Central memory CD8-positive, alpha-beta T cell (primary cell): Measurements from ENCODE around the gene NFKBIE.
"Not testable (repeated sequence)": the region's sequence is repeated elsewhere in the genome, so short reads cannot be mapped to it uniquely, and the experiment has no call there.

ENCODE experiments used
- ATAC-seq: fragments of 150-1000 bp; cut with Tn5 transposase; replicated peaks from 2 replicates; pipeline ENCODE4 v1.10.0; 2022; ENCODE audit warnings: mild to moderate bottlenecking, moderate FRiP score, moderate number of reproducible peaks; ENCODE audit not compliant: poor library complexity, severe bottlenecking; ENCODE audit errors: extremely low read depth
- DNase-seq, 2 donors: peaks; one replicate each; pipeline ENCODE4 v3.0.0; 2021; ENCODE audit warnings: low spot score in 2 of 2
- H3K27ac Mint-ChIP-seq: one replicate; pipeline ENCODE4 v1.8.0; 2022; ENCODE audit warnings: low read depth, mild to moderate bottlenecking, moderate library complexity, mixed read lengths
- H3K27me3 Mint-ChIP-seq: one replicate; pipeline ENCODE4 v1.8.0; 2022; ENCODE audit warnings: mixed read lengths
- H3K36me3 Mint-ChIP-seq: one replicate; pipeline ENCODE4 v1.8.0; 2022; ENCODE audit warnings: mild to moderate bottlenecking, moderate library complexity, mixed read lengths; ENCODE audit not compliant: insufficient read depth
- H3K4me1 Mint-ChIP-seq: one replicate; pipeline ENCODE4 v1.8.0; 2022; ENCODE audit warnings: mixed read lengths
- H3K4me3 Mint-ChIP-seq: one replicate; pipeline ENCODE4 v1.8.0; 2022; ENCODE audit warnings: mild to moderate bottlenecking, moderate library complexity, mixed read lengths
- H3K9me3 Mint-ChIP-seq: one replicate; pipeline ENCODE4 v1.8.0; 2022; ENCODE audit warnings: mixed read lengths

NFKBIE gene

DNA sequence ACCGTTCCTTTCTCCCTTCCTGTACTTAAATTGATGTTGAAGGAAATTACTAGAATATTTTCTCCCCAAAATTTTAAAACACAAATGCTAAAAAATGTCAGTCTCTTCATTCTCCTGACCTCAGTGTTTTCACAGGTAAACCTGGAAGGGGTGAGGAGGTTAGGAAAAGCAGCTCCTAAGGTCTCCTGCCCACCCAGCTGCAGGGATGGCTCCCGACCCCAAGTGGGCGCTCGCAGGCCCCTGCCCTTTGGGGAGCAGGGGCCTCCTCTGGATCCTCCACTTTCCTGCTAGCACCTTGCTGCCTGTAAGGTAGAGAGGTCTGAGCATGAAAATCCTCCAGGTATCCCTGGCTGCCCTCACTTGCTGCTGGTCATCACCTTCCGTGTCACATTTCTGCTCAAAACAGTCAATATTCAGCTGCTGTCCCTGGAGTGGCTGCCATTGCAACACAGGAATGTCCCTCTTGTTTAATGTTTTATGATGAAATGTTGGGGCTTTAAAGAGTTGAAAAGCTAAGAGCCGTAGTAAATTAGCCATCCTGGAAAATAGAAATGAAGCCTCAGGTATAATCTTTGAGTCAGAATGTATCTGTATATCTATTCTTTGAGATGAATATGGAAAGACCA is 29.3 kb downstream of the NFKBIE start:
- no peaks in the 10 kb centered on the region for H3K9me3 Mint-ChIP-seq
- DNase-seq (no peak), ATAC-seq (no peak)
- no peak overlapping the region for H3K27ac Mint-ChIP-seq
- H3K4me3 Mint-ChIP-seq, result no peak overlapping the region
- peaks cover 21% of the 10 kb centered on the region for H3K4me1 Mint-ChIP-seq
- H3K36me3 Mint-ChIP-seq, result peaks cover 8% of the 10 kb centered on the region
- H3K27me3 Mint-ChIP-seq, result no peaks in the 10 kb centered on the region

DNA sequence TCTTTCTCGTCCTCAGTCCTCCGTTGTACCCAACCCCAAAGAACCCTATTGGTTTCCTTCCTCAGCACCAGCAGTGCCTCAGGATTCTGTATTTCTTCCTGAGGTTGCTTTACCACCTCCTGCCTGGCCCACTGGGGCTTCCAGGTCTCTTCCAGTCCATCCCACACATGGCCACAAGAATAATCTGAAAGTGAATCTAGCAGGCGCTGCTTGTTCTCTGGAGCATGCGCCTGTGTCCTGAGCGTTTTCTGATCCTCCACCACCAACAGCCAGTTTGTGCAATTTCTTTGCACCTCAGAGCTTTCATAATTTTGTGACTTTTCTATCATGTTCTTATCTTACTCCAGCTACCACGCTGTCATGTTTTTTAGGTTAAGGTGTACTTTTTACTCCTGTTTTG is 30.1 kb downstream of the NFKBIE start:
- Mint-ChIP-seq H3K27me3 (no peaks in the 10 kb centered on the region), H3K4me3 (no peak overlapping the region), H3K27ac (no peak overlapping the region), H3K4me1 (peaks cover 21% of the 10 kb centered on the region), H3K36me3 (peaks cover 8% of the 10 kb centered on the region), H3K9me3 (no peaks in the 10 kb centered on the region)
- DNase-seq, result no peak
- no peak for ATAC-seq

DNA sequence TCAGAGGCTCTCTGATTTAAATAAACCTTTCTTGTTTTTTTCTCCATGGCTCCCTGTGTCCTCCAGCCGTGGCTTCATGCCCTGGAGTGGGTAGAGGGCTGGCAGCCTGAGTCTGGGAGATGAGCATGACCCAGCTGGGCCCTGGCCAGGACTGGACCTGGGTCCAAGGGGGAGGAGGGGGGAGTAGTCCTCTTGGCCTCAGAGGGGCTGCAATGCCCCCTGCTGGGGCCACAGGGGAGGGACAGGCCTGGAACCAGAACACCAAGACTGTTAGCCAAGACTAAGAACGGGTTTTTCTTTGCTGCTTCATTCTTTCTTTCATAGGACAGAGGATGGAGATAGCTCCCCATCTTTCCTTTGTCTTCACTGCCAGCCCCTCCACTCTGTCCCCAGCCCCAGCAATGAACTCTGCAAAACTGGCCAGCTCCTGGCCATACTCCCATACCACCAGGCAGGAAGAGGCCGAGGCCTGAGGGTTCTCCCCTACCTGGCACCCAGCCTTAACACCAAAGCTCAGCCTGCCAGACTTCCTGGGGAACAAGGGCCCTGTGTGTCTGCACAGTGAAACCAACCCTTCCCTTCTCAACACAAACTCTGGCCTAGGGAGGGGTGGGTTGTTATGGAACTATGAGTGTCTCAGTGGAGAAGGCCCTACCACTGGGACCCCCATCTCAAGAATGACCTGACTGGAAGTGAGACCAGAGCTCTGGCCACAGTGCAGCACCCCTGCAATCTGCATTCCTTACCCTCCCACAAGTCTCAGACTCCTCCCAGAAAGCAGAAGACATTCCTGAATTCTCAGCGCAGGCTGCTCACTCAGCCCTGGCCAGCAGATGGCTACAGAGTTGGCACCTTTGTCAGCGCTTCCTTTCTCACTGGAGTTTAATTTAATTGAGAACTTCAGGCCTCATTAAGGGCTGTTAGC is 31.0 kb downstream of the NFKBIE start:
- Mint-ChIP-seq H3K4me1 (peaks cover 21% of the 10 kb centered on the region), H3K36me3 (peaks cover 8% of the 10 kb centered on the region), H3K27ac (no peak overlapping the region), H3K4me3 (no peak overlapping the region), H3K27me3 (no peaks in the 10 kb centered on the region), H3K9me3 (no peaks in the 10 kb centered on the region)
- no peak for ATAC-seq
- DNase-seq, result no peak

DNA sequence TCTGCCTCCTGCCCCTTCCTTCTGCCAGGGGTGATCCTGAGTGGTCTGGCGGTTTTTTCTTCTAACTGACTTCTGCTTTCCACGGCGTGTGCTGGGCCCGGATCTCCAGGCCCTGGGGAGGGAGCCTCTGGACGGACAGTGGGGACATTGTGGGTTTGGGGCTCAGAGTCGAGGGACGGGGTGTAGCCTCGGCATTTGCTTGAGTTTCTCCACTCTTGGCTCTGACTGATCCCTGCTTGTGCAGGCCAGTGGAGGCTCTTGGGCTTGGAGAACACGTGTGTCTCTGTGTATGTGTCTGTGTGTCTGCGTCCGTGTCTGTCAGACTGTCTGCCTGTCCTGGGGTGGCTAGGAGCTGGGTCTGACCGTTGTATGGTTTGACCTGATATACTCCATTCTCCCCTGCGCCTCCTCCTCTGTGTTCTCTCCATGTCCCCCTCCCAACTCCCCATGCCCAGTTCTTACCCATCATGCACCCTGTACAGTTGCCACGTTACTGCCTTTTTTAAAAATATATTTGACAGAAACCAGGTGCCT is 31.7 kb downstream of the NFKBIE start:
- no peak for DNase-seq
- Mint-ChIP-seq H3K27me3 (no peaks in the 10 kb centered on the region), H3K4me3 (no peak overlapping the region), H3K27ac (no peak overlapping the region), H3K9me3 (no peaks in the 10 kb centered on the region), H3K4me1 (peaks cover 20% of the 10 kb centered on the region), H3K36me3 (peaks cover 8% of the 10 kb centered on the region)
- no peak for ATAC-seq

DNA sequence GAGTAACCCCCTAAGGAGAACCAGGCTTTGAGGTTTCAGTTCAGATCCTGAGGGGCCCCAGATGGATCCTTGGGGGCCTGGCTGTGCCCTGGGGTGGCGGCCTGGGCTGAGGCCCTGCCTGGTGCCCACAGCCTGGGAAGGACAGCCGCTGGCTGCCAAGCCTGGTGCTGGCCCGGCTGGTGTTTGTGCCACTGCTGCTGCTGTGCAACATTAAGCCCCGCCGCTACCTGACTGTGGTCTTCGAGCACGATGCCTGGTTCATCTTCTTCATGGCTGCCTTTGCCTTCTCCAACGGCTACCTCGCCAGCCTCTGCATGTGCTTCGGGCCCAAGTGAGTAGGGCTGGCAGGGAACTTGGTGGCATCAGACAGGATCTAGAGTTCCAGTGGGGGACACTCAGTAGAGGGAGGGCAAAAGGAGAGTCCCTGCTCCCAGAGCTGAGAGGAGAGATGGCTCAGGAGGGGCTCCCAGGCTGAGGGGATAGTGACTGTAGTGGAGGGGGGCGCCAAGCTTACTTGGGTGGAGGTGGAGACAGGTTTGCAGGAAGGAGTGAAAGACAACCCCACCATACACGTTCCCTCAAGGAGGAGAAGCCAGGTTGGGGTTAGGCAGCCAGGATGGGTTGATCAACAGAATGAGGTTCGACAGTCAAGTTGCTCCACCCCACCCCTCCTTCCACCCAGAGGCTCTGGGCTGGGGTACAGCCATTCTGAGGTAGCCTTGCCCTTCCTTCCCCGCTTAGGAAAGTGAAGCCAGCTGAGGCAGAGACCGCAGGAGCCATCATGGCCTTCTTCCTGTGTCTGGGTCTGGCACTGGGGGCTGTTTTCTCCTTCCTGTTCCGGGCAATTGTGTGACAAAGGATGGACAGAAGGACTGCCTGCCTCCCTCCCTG is 32.4 kb downstream of the NFKBIE start:
- Mint-ChIP-seq H3K27me3 (no peaks in the 10 kb centered on the region), H3K36me3 (peaks cover 8% of the 10 kb centered on the region), H3K4me3 (no peak overlapping the region), H3K27ac (peak overlapping the region; percentile 68), H3K9me3 (no peaks in the 10 kb centered on the region), H3K4me1 (peaks cover 13% of the 10 kb centered on the region)
- DNase-seq (no peak), ATAC-seq (no peak)

DNA sequence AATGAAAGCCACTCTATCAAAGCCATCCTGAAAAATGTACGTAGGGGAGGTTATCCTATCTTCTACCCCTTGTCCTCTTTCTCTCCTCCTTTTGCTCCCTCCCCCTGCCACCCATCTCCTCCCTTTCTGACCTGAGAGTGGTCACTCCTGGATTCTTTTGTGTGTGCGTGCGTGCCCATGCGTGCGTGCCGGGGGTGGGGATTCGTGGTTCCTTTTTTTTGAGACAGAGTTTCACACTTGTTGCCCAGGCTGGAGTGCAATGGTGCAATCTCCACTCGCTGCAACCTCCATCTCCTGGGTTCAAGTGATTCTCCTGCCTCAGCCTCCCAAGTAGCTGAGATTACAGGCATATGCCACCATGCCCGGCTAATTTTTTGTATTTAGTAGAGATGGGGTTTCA is 33.9 kb downstream of the NFKBIE start:
- H3K9me3 Mint-ChIP-seq, H3K36me3 Mint-ChIP-seq, H3K4me3 Mint-ChIP-seq, H3K27me3 Mint-ChIP-seq, ATAC-seq, DNase-seq, H3K27ac Mint-ChIP-seq, H3K4me1 Mint-ChIP-seq: not testable (repeated sequence)

DNA sequence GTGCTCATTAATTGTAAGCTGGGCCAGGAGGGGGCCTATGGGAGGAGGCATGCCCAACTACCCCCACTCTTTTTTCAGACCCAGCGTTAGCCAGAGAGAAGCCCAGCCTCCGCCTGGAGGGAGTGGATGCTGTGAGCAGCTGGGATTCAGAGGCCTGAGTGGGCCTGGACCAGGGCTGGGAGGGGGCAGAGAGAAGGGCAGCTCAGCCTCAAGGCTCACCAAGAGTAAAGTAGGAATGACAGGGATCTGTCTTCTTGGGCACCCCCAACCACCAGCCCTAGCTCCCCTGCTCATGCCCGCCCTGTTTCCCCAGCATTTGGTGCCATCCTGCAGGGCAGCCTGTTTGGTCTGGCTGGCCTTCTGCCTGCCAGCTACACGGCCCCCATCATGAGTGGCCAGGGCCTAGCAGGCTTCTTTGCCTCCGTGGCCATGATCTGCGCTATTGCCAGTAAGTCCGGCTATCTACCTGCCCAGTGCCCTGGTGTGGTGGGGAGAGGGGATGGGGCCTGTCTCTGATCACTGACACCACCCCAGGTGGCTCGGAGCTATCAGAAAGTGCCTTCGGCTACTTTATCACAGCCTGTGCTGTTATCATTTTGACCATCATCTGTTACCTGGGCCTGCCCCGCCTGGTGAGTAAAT is 35.2 kb downstream of the NFKBIE start:
- Mint-ChIP-seq H3K27ac (no peak overlapping the region), H3K4me1 (peaks cover 5% of the 10 kb centered on the region), H3K4me3 (no peak overlapping the region), H3K36me3 (no peaks in the 10 kb centered on the region), H3K27me3 (no peaks in the 10 kb centered on the region), H3K9me3 (no peaks in the 10 kb centered on the region)
- no peak for DNase-seq
- no peak for ATAC-seq

DNA sequence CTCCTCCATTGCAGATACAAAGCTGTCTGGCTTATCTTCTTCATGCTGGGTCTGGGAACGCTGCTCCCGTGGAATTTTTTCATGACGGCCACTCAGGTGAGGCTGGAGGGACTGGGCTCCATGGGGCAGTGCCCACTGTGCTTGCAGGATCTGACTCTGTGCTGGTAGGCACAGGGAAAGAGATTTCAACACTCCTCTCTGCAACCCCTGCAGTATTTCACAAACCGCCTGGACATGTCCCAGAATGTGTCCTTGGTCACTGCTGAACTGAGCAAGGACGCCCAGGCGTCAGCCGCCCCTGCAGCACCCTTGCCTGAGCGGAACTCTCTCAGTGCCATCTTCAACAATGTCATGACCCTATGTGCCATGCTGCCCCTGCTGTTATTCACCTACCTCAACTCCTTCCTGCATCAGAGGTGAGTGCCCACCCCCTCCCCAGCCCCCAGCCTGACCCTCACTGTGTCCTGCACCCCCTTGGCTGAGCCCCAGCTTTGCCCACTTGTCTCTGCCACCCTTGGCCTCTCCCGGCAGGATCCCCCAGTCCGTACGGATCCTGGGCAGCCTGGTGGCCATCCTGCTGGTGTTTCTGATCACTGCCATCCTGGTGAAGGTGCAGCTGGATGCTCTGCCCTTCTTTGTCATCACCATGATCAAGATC is 35.8 kb downstream of the NFKBIE start:
- H3K27me3 Mint-ChIP-seq, result no peaks in the 10 kb centered on the region
- H3K4me3 Mint-ChIP-seq, result no peak overlapping the region
- DNase-seq, result no peak
- H3K36me3 Mint-ChIP-seq, result no peaks in the 10 kb centered on the region
- no peak for ATAC-seq
- no peaks in the 10 kb centered on the region for H3K9me3 Mint-ChIP-seq
- H3K4me1 Mint-ChIP-seq, result peaks cover 8% of the 10 kb centered on the region
- H3K27ac Mint-ChIP-seq, result no peak overlapping the region

DNA sequence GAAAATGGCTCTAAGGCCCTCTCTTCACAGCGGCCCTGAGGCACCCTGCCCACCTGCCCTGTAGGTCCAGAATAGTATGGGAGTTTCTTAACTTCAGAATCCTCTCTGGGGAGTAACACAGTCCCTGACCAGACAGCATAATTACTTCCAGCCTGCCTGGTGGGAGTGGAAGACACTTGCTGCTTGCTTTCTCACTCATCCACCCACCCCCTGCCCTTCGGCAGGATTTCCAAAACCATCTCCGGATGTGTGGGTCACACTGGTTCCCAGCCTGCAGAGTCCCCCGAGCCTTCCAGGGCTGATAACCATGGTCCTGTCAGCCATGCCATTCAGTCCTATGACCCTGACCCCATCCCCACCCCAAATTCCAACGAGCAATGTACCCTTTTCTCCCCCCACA is 36.5 kb downstream of the NFKBIE start:
- DNase-seq, result no peak
- H3K9me3 Mint-ChIP-seq, result no peaks in the 10 kb centered on the region
- H3K4me3 Mint-ChIP-seq, result no peak overlapping the region
- H3K4me1 Mint-ChIP-seq, result peaks cover 15% of the 10 kb centered on the region
- no peak for ATAC-seq
- H3K27ac Mint-ChIP-seq, result no peak overlapping the region
- no peaks in the 10 kb centered on the region for H3K27me3 Mint-ChIP-seq
- no peaks in the 10 kb centered on the region for H3K36me3 Mint-ChIP-seq

DNA sequence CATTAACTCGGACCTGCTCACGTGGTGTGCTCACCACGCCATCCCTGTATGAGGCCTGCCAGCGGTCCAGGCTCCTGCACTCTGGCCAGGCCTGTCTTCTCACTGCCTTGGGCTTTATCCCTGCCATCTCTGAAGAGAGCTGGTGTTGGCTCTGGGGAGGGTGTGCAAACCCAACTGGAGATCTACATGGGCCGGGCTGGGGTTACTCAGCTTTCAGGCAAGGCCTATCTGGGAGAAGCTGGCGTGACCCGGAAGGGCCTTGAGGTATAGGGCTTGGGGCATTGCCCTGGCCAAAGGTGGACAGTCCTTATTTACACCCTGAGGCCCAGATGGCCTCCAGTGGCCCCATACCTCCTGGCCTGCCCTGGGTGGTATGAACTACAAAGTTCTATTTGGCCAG is 36.9 kb downstream of the NFKBIE start:
- no peak for ATAC-seq
- H3K36me3 Mint-ChIP-seq, result no peaks in the 10 kb centered on the region

DNA sequence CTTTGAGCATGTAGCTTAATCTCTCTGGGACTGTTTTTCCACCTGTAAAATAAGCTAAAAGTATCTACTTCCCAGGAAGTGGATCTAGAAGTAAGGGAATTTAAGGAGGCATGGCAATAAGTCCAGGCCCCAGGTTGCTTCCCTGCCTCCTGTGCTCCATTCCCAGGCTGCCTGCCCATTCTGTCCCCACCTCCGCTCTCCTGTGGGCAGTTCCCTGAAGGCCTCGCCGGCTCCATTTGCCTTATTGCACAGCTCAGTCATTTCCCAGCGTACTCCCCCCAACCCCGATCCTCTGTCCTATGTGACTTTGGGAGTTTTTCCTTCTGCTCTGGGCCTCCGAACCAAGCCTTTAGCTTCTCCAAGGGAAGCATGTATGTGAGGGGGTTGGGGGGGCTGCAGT is 37.3 kb downstream of the NFKBIE start:
- Mint-ChIP-seq H3K27ac (no peak overlapping the region), H3K27me3 (no peaks in the 10 kb centered on the region), H3K36me3 (no peaks in the 10 kb centered on the region), H3K4me1 (peaks cover 13% of the 10 kb centered on the region), H3K4me3 (no peak overlapping the region), H3K9me3 (no peaks in the 10 kb centered on the region)
- ATAC-seq (no peak), DNase-seq (no peak)

More for the DNA sequence above, 36.9 kb downstream of the NFKBIE start:
- Mint-ChIP-seq H3K9me3 (no peaks in the 10 kb centered on the region), H3K27me3 (no peaks in the 10 kb centered on the region), H3K4me3 (no peak overlapping the region), H3K4me1 (peaks cover 11% of the 10 kb centered on the region), H3K27ac (no peak overlapping the region)
- DNase-seq, result no peak
